Stimulated activated CD8-positive, alpha-beta memory T cell treated with anti-CD3 and anti-CD28 coated beads, Interleukin-7, amount 100 ng/mL, for 48 hours (primary cell): Measurements from ENCODE around the gene LHFPL5.

ENCODE experiments used
- DNase-seq, 2 donors: peaks; one replicate each; pipeline ENCODE4 v3.0.0-alpha.2; 2020; ENCODE audit warnings: low read depth in 1 of 2; ENCODE audit errors: extremely low read depth in 1 of 2

The LHFPL5 gene

DNA sequence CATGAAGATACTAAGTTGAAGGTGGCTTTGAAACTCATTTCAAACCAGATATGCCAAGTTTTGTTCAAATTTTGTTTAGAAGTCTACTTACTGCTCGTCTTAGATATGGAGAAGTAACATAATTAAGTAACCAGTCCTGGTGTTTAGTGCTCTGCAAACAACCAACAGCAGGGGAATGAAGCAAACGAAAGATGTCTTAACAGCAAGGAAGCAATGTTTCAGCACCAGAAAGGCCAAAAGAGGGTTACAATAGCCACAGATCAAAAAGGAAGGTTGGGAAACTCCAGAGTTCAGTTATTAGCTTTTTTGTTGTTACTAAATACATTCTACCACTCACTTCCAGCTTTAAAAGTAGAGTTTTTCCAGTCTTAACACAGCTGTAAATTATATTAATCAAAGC, 45.1 kb downstream of the LHFPL5 start:
- no peak for DNase-seq

DNA sequence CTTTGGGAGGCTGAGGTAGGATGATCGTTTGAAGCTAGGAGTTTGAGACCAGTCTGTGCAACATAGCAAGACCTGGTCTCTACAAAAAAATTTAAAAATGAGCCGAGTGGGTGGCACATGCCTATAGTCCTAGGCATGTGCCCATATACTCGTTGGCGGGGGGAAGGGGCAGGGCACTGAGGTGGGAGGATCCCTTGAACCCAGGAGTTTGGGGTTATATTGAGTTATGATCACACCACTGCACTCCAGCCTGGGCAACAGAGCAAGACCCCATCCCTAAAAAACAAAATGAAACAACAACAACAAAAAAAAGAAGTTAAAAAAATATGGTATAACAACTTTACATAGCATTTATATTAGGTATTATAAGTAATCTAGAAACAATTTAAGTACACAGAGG, 47.8 kb downstream of the LHFPL5 start:
- DNase-seq, result no peak

DNA sequence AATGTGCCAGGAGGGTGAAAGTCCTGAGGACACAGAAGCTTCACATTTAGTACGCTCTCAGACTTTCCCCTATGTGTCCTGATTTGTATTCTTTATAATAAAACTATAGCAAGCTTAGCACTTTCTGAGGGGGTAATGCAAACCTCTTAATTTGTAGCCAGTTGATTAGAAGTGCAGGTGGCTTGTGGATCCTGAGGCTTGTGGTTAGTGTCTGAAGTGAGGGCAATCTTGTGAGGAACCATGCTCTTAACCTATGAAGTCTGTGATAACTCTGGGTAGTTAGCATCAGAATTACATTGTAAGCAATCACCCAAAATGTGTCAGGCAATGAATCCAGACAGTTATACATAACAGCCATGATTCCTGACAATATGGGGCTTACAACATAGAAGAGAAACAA, 51.1 kb downstream of the LHFPL5 start:
- no peak for DNase-seq

DNA sequence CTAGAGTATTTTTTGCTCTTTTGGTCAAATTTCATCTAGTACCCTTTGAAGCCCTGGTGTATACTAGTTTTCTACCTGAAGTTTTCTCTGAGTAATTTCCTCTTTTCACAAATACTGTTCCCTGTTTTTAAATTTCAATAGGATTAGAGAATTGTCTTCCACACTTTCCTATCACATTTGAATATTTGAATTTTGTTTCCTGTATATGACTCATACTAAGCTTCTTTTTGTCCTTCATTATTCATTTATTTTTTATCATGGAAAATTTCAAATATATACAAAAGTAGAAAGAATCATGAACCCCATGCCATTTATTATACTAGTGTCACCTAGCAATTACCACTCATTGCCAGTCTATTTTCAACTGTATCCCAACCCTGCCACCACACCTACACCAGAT, 52.7 kb downstream of the LHFPL5 start:
- no peak for DNase-seq

DNA sequence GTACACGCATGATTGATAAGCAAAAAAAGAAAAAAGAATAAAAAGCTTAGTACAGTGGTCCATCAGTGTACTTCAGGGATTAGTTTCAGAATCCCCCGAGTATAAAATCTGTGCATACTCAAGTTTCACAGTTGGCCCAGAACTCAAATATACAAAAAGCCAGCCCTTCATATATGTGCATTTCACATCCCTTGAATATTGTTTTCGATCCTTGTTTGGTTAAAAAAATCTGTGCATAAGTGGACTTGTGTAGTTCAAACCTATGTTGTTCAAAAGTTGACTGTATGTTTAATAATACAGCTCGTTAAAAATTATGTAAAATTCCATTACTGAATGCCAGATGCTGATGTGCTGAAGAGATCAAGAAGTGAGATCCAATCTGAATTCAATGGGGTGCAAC, 54.2 kb downstream of the LHFPL5 start:
- DNase-seq, result no peak
